Measurements from ENCODE around the gene PBX1. TPM values are rescaled to one million over a fixed set of nuclear protein-coding genes. Genes with fewer than 3 reads are reported as not detected.
A peak's percentile ranks its signal among the peaks of the same experiment; 100 is the strongest.

Gene PBX1
- total RNA-seq, 4 donors from 2014 or later, result 89.6 to 138 (median 112) TPM

DNA sequence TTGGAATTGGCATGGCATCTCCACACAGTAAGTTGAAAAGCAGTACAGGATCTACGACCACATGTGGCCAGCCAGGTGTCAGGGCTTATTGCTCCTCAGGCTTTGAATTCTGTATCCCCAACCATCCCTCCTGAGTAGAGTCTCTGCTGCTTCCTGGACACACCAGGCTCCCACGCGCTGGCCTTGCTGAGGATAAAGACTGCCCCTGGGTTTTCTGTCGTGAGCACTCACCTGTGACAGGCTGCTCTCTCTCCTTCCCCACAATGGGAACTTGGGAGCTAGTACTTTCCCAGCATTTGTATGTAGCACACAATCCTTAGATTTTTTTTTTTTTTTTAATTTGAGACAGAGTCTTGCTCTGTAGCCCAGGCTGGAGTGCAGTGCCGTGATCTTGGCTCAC is 33.6 kb downstream of the PBX1 start:
- intact Hi-C loops (cut with DNase I), result no loop called here
- TF ChIP-seq POLR2AphosphoS5 (IDR thresholded peaks at IDR 0.05), result no peak
- no peak for TF ChIP-seq CTCF (IDR thresholded peaks at IDR 0.05)
- TF ChIP-seq POLR2A (IDR thresholded peaks at IDR 0.05; ENCODE audit: low read depth), result no peak
- no peak for TF ChIP-seq EP300 (IDR thresholded peaks at IDR 0.05)
- H3K9me3 ChIP-seq, result no peaks in the 10 kb centered on the region
- H3K36me3 ChIP-seq, result peaks cover 0 to 17% (median 5%) of the 10 kb centered on the region in 4 donors
- H3K4me1 ChIP-seq, result peaks cover 45 to 91% (median 88%) of the 10 kb centered on the region in 4 donors
- H3K27ac ChIP-seq (replicated peaks in 1 of 4), result peak overlapping the region; percentile 50 to 91 (median 88)
- WGBS, result 85% methylated on average over 5 of the region's 5 CpGs
- DNase-seq (ENCODE audit: extremely low spot score), result no peak
- no peaks in the 10 kb centered on the region for H3K27me3 ChIP-seq
- H3K4me3 ChIP-seq, result no peak overlapping the region

DNA sequence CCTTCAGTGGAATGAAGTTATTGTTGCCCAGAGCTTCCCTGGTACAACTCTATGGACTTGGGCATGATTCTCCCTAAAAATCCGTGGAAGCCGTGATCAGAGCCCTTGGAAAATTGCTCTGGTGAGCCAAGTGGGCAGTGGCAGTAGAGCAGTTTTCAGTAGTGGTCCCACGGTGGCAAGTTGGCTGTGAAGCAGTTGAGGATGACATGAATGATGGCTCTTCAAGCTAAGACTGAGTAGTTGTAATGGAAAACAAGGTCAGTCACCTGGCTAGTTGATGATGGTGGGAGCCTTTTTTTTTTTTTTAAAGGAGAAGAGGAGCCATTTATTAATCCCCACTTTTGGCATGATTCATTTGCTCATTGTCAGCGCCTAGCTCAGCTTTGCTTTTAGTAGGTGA is 36.2 kb downstream of the PBX1 start:
- Histone ChIP-seq H3K9me3 (no peaks in the 10 kb centered on the region), H3K4me3 (no peak overlapping the region), H3K27ac (replicated peaks in 1 of 4) (peak overlapping the region in 3 of 4 donors; percentile 26 to 89 (median 54)), H3K27me3 (no peaks in the 10 kb centered on the region), H3K4me1 (peaks cover 43 to 91% (median 87%) of the 10 kb centered on the region in 4 donors), H3K36me3 (peaks cover 0 to 21% (median 5%) of the 10 kb centered on the region in 4 donors)
- 75% methylated on average over 4 of the region's 4 CpGs for WGBS
- intact Hi-C loops (cut with DNase I), result no loop called here
- no peak for TF ChIP-seq CTCF (IDR thresholded peaks at IDR 0.05)
- TF ChIP-seq POLR2A (IDR thresholded peaks at IDR 0.05; ENCODE audit: low read depth), result no peak
- TF ChIP-seq EP300 (IDR thresholded peaks at IDR 0.05), result no peak
- TF ChIP-seq POLR2AphosphoS5 (IDR thresholded peaks at IDR 0.05), result no peak
- no peak for DNase-seq (ENCODE audit: extremely low spot score)

- Histone ChIP-seq H3K9me3 (no peaks in the 10 kb centered on the region), H3K4me1 (peaks cover 40 to 91% (median 87%) of the 10 kb centered on the region in 4 donors), H3K4me3 (no peak overlapping the region), H3K27ac (replicated peaks in 1 of 4) (no peak overlapping the region), H3K36me3 (peaks cover 0 to 21% (median 5%) of the 10 kb centered on the region in 4 donors), H3K27me3 (no peaks in the 10 kb centered on the region)
- WGBS, result 78% methylated on average over 1 of the region's 1 CpG
- TF ChIP-seq POLR2A (IDR thresholded peaks at IDR 0.05; ENCODE audit: low read depth) (no peak), EP300 (IDR thresholded peaks at IDR 0.05) (no peak), POLR2AphosphoS5 (IDR thresholded peaks at IDR 0.05) (no peak), CTCF (IDR thresholded peaks at IDR 0.05) (no peak)
- intact Hi-C loops (cut with DNase I), result no loop called here
- DNase-seq (ENCODE audit: extremely low spot score), result no peak
Measured at GRCh38 chr1:164596172-164596571, 37.2 kb downstream of the PBX1 start.

DNA sequence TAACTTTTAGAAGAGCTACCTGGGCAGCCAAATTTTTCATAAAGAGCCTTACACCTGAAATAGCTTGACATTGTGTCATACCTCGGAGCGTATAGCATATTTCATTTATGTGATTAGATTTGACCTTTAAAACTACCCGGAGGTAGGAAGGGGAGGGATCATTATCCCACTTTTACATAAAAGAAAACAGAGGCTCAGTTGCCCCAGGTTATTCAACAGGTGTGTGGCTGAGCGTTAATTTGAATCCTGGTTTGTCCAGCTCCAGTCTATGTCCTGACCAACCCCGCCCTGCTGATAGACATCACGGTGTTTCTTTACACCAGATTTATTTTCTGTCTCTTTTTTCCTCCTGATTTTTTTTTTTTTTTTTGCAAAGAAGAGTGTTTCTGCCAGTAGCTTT is 39.7 kb downstream of the PBX1 start:
- intact Hi-C loops (cut with DNase I), result no loop called here
- H3K4me1 ChIP-seq, result peaks cover 41 to 91% (median 87%) of the 10 kb centered on the region in 4 donors

More for the DNA sequence above, 39.7 kb downstream of the PBX1 start:
- TF ChIP-seq CTCF (IDR thresholded peaks at IDR 0.05), result no peak
- no peak for TF ChIP-seq POLR2AphosphoS5 (IDR thresholded peaks at IDR 0.05)
- 80% methylated on average over 6 of the region's 6 CpGs for WGBS
- peak overlapping the region; percentile 54 to 72 (median 67) for H3K27ac ChIP-seq (replicated peaks in 1 of 4)
- H3K27me3 ChIP-seq, result no peaks in the 10 kb centered on the region
- H3K36me3 ChIP-seq, result peaks cover 0 to 19% (median 5%) of the 10 kb centered on the region in 4 donors
- DNase-seq (ENCODE audit: extremely low spot score), result no peak
- no peak overlapping the region for H3K4me3 ChIP-seq
- no peaks in the 10 kb centered on the region for H3K9me3 ChIP-seq
